Measurements from ENCODE around the gene SURF1. TPM values are rescaled to one million over a fixed set of nuclear protein-coding genes. Genes with fewer than 3 reads are reported as not detected.

The SURF1 gene
- total RNA-seq, 1 experiment from 2014 or later: 71.7 TPM

DNA sequence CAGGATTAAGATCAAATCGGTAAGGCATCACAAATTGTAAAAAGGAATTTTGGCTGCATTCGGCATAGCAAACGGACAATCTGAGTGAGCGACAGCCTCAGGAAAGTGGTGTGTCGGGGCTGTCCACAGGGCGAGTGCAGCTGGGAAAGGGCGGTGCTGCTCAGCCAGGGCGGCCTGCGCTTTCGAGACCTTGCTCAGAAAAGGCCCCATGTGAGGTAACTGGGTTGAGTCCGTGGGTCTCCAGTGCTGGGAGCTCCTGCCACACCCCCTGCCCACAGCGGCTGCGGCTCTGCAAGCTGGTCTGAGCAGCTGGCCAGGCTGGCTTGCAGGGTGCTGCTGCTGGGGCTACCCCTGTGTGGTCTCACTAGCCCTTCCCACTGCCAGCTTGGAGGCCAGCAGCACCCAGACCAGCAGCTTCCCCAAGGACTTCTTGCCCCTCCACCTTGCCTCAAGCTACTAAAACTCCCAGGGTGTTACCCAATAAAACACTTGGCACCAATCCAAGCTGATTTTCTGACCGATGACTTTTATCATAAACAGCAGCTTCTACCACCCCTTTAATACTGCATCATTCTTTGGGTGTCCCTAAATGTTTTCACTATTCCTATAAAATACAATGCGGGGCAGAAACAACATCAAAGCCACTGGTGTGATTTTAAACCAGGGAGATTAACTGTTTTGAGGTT is 6.2 kb upstream of the SURF1 start (continued):
- TF ChIP-seq, protein P1, sequence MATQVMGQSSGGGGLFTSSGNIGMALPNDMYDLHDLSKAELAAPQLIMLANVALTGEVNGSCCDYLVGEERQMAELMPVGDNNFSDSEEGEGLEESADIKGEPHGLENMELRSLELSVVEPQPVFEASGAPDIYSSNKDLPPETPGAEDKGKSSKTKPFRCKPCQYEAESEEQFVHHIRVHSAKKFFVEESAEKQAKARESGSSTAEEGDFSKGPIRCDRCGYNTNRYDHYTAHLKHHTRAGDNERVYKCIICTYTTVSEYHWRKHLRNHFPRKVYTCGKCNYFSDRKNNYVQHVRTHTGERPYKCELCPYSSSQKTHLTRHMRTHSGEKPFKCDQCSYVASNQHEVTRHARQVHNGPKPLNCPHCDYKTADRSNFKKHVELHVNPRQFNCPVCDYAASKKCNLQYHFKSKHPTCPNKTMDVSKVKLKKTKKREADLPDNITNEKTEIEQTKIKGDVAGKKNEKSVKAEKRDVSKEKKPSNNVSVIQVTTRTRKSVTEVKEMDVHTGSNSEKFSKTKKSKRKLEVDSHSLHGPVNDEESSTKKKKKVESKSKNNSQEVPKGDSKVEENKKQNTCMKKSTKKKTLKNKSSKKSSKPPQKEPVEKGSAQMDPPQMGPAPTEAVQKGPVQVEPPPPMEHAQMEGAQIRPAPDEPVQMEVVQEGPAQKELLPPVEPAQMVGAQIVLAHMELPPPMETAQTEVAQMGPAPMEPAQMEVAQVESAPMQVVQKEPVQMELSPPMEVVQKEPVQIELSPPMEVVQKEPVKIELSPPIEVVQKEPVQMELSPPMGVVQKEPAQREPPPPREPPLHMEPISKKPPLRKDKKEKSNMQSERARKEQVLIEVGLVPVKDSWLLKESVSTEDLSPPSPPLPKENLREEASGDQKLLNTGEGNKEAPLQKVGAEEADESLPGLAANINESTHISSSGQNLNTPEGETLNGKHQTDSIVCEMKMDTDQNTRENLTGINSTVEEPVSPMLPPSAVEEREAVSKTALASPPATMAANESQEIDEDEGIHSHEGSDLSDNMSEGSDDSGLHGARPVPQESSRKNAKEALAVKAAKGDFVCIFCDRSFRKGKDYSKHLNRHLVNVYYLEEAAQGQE (IDR thresholded peaks at IDR 0.05; ENCODE audit: low read depth): no peak

DNA sequence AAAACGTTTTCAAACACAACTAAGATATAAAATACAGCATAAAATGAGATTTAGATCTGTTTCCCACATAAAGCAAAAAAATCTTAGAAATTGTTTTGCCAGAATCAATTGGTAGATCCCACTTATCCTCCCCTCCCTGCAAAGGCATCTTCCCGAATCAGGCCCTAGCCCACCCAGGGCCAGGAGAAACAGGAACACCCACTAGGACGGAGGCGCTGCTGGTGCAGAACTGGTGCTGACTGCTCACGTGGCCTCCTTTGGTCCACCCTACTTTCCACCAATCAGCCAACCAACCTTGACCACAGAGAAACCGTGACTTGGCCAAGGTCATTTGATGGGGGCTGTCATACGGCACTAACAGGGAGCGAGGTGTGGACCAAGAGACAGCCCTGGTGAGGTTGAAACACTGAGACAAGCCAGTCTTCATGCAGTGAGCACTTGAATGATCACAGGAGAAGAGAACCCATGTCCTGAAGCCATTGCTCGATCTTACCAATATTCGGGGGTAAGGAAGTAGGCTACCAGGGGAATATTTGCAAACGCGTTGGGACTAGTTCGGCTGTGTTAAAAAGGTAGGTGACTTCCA is 5.3 kb upstream of the SURF1 start:
- no peak overlapping the region for H3K4me2 ChIP-seq (ENCODE audit: low read length)
- ChIA-PET RAD21 (ENCODE audit: low non-redundant PET in 1 of 2, low total read pairs in 2 of 2, uncharacterized antibody in 2 of 2, unreplicated experiment in 2 of 2) (no interaction called here), POLR2A (no interaction called here), CTCF (no interaction called here)
- intact Hi-C loops (cut with micrococcal nuclease): no loop called here
- no peak for DNase-seq (ENCODE audit: low read depth, low spot score)
- no peaks in the 10 kb centered on the region for H3K9me2 ChIP-seq (ENCODE audit: insufficient read depth)
- ATAC-seq: no peak
- no peak overlapping the region for H3K4me3 ChIP-seq (replicated peaks in 1 of 2; ENCODE audit: low read depth in 1 of 2, low read length in 2 of 2)
- H3K4me1 ChIP-seq (ENCODE audit: control insufficient read depth in 1 of 2, insufficient read depth in 2 of 2, low read length in 2 of 2): peaks cover 7 to 9% of the 10 kb centered on the region in 2 experiments; a peak in 3 of 4 replicates
- no peak overlapping the region for H2AFZ ChIP-seq (ENCODE audit: low read depth, low read length, poor library complexity, severe bottlenecking)
- H3K9me3 ChIP-seq (ENCODE audit: control insufficient read depth in 1 of 2, insufficient read depth in 1 of 2, low read depth in 1 of 2, low read length in 2 of 2): no peaks in the 10 kb centered on the region
- peak overlapping the region; percentile 26; the same call in 1 of the 2 replicates for H3K27ac ChIP-seq (ENCODE audit: low read depth, low read length)
- peaks cover 36 to 51% of the 10 kb centered on the region in 2 experiments; a peak in 3 of 4 replicates for H3K36me3 ChIP-seq (ENCODE audit: control insufficient read depth in 1 of 2, insufficient read depth in 2 of 2, low read length in 2 of 2)
- no peaks in the 10 kb centered on the region for H4K20me1 ChIP-seq (ENCODE audit: insufficient read depth)
- peaks cover 49% of the 10 kb centered on the region for H3K79me2 ChIP-seq (ENCODE audit: insufficient read depth, low read length)
- BruUV-seq (replicated peaks): no TSS peak
- no peaks in the 10 kb centered on the region for H3K27me3 ChIP-seq (ENCODE audit: insufficient read depth, low read length)
- no peak overlapping the region for H3K9ac ChIP-seq (ENCODE audit: low read length)
- no peak for TF ChIP-seq RAD21 (IDR thresholded peaks at IDR 0.05; ENCODE audit: low read depth)
- TF ChIP-seq EGR1 (IDR thresholded peaks at IDR 0.05; ENCODE audit: low read depth): no peak
- TF ChIP-seq FOSL1 (IDR thresholded peaks at IDR 0.05; ENCODE audit: low read depth): no peak
- no peak for TF ChIP-seq POLR2AphosphoS5 (IDR thresholded peaks at IDR 0.05; ENCODE audit: low read depth, low read length)
- TF ChIP-seq, protein P2, sequence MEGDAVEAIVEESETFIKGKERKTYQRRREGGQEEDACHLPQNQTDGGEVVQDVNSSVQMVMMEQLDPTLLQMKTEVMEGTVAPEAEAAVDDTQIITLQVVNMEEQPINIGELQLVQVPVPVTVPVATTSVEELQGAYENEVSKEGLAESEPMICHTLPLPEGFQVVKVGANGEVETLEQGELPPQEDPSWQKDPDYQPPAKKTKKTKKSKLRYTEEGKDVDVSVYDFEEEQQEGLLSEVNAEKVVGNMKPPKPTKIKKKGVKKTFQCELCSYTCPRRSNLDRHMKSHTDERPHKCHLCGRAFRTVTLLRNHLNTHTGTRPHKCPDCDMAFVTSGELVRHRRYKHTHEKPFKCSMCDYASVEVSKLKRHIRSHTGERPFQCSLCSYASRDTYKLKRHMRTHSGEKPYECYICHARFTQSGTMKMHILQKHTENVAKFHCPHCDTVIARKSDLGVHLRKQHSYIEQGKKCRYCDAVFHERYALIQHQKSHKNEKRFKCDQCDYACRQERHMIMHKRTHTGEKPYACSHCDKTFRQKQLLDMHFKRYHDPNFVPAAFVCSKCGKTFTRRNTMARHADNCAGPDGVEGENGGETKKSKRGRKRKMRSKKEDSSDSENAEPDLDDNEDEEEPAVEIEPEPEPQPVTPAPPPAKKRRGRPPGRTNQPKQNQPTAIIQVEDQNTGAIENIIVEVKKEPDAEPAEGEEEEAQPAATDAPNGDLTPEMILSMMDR (IDR thresholded peaks at IDR 0.05 in 2 of 3, conservative IDR thresholded peaks at IDR 0.05 in 1 of 3; ENCODE audit: borderline replicate concordance in 1 of 3, insufficient read depth in 1 of 3, low read depth in 2 of 3, low read length in 2 of 3): no peak
- no peak for TF ChIP-seq SP1 (IDR thresholded peaks at IDR 0.05; ENCODE audit: low read depth)
- TF ChIP-seq ELF1 (IDR thresholded peaks at IDR 0.05; ENCODE audit: borderline replicate concordance, low read depth): no peak
- no peak for TF ChIP-seq ZNF274 (IDR thresholded peaks at IDR 0.05; ENCODE audit: low read depth, low read length)
- TF ChIP-seq, protein P3, sequence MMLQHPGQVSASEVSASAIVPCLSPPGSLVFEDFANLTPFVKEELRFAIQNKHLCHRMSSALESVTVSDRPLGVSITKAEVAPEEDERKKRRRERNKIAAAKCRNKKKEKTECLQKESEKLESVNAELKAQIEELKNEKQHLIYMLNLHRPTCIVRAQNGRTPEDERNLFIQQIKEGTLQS (IDR thresholded peaks at IDR 0.05): no peak
- TF ChIP-seq SRF (IDR thresholded peaks at IDR 0.05; ENCODE audit: low read depth): no peak
- no peak for TF ChIP-seq SIN3A (IDR thresholded peaks at IDR 0.05; ENCODE audit: low read depth)
- TF ChIP-seq ZFX (IDR thresholded peaks at IDR 0.05): no peak
- TF ChIP-seq EZH2 (IDR thresholded peaks at IDR 0.05): no peak
- TF ChIP-seq, protein P4, sequence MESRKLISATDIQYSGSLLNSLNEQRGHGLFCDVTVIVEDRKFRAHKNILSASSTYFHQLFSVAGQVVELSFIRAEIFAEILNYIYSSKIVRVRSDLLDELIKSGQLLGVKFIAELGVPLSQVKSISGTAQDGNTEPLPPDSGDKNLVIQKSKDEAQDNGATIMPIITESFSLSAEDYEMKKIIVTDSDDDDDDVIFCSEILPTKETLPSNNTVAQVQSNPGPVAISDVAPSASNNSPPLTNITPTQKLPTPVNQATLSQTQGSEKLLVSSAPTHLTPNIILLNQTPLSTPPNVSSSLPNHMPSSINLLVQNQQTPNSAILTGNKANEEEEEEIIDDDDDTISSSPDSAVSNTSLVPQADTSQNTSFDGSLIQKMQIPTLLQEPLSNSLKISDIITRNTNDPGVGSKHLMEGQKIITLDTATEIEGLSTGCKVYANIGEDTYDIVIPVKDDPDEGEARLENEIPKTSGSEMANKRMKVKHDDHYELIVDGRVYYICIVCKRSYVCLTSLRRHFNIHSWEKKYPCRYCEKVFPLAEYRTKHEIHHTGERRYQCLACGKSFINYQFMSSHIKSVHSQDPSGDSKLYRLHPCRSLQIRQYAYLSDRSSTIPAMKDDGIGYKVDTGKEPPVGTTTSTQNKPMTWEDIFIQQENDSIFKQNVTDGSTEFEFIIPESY (IDR thresholded peaks at IDR 0.05; ENCODE audit: extremely low read depth, insufficient replicate concordance, low read length): no peak
- TF ChIP-seq YY1 (IDR thresholded peaks at IDR 0.05; ENCODE audit: extremely low read depth, insufficient replicate concordance, low read depth, low read length): no peak

All from HCT116 (cell line).